ENCODE measurements around the gene RBL1. TPM values are rescaled to one million over a fixed set of nuclear protein-coding genes. Genes with fewer than 3 reads are reported as not detected.
"Not testable (repeated sequence)": the region's sequence is repeated elsewhere in the genome, so short reads cannot be mapped to it uniquely, and the experiment has no call there.

The RBL1 gene
- total RNA-seq, 1 donor from 2014 or later: 9.0 TPM

GRCh38 chr20:37072293-37073196 lies 23.3 kb downstream of the RBL1 start:
- Mint-ChIP-seq H3K27me3 (ENCODE audit: low read depth) (no peaks in the 10 kb centered on the region), H3K27ac (no peak overlapping the region), H3K9me3 (no peaks in the 10 kb centered on the region)

GRCh38 chr20:37071481-37071911 lies 24.3 kb downstream of the RBL1 start:
- H3K4me1 Mint-ChIP-seq: no peaks in the 10 kb centered on the region
- no peak overlapping the region for H3K27ac Mint-ChIP-seq
- DNase-seq (ENCODE audit: low spot score in 2 of 2, unreplicated experiment in 2 of 2): no peak
- H3K27me3 Mint-ChIP-seq (ENCODE audit: low read depth): no peaks in the 10 kb centered on the region
- H3K4me3 Mint-ChIP-seq: no peak overlapping the region
- TF ChIP-seq CTCF (IDR thresholded peaks at IDR 0.05; ENCODE audit: unreplicated experiment): no peak
- H3K36me3 Mint-ChIP-seq: peaks cover 16% of the 10 kb centered on the region
- no peaks in the 10 kb centered on the region for H3K9me3 Mint-ChIP-seq

More at GRCh38 chr20:37072293-37073196, 23.3 kb downstream of the RBL1 start:
- peaks cover 14% of the 10 kb centered on the region for H3K36me3 Mint-ChIP-seq
- DNase-seq (ENCODE audit: low spot score in 2 of 2, unreplicated experiment in 2 of 2): no peak
- H3K4me3 Mint-ChIP-seq: no peak overlapping the region
- TF ChIP-seq CTCF (IDR thresholded peaks at IDR 0.05; ENCODE audit: unreplicated experiment): no peak
- no peaks in the 10 kb centered on the region for H3K4me1 Mint-ChIP-seq

GRCh38 chr20:37069563-37069962 lies 26.2 kb downstream of the RBL1 start:
- peaks cover 14% of the 10 kb centered on the region for H3K36me3 Mint-ChIP-seq
- not testable (repeated sequence) for H3K4me1 Mint-ChIP-seq; DNase-seq (ENCODE audit: low spot score in 2 of 2, unreplicated experiment in 2 of 2); H3K27me3 Mint-ChIP-seq (ENCODE audit: low read depth); H3K9me3 Mint-ChIP-seq; H3K4me3 Mint-ChIP-seq; H3K27ac Mint-ChIP-seq

GRCh38 chr20:37066168-37066567 lies 29.6 kb downstream of the RBL1 start:
- H3K9me3 Mint-ChIP-seq: no peaks in the 10 kb centered on the region
- no peak for DNase-seq (ENCODE audit: low spot score in 2 of 2, unreplicated experiment in 2 of 2)
- H3K27ac Mint-ChIP-seq: no peak overlapping the region
- TF ChIP-seq CTCF (IDR thresholded peaks at IDR 0.05; ENCODE audit: unreplicated experiment): no peak
- H3K27me3 Mint-ChIP-seq (ENCODE audit: low read depth): no peaks in the 10 kb centered on the region
- no peaks in the 10 kb centered on the region for H3K4me1 Mint-ChIP-seq
- peaks cover 10% of the 10 kb centered on the region for H3K36me3 Mint-ChIP-seq
- H3K4me3 Mint-ChIP-seq: no peak overlapping the region

- DNase-seq (ENCODE audit: low spot score in 2 of 2, unreplicated experiment in 2 of 2): no peak
- no peak overlapping the region for H3K4me3 Mint-ChIP-seq
- no peaks in the 10 kb centered on the region for H3K27me3 Mint-ChIP-seq (ENCODE audit: low read depth)
- no peaks in the 10 kb centered on the region for H3K9me3 Mint-ChIP-seq
- no peak for TF ChIP-seq CTCF (IDR thresholded peaks at IDR 0.05; ENCODE audit: unreplicated experiment)
- no peak overlapping the region for H3K27ac Mint-ChIP-seq
- peaks cover 47% of the 10 kb centered on the region for H3K36me3 Mint-ChIP-seq
- H3K4me1 Mint-ChIP-seq: no peaks in the 10 kb centered on the region
These were observed 40.5 kb downstream of the RBL1 start for GRCh38 chr20:37055276-37055675.

GRCh38 chr20:37053230-37053950 lies 42.4 kb downstream of the RBL1 start:
- DNase-seq (ENCODE audit: low spot score in 2 of 2, unreplicated experiment in 2 of 2): no peak
- Mint-ChIP-seq H3K4me1 (no peaks in the 10 kb centered on the region), H3K4me3 (no peak overlapping the region), H3K27me3 (ENCODE audit: low read depth) (no peaks in the 10 kb centered on the region), H3K9me3 (no peaks in the 10 kb centered on the region), H3K36me3 (peaks cover 42% of the 10 kb centered on the region), H3K27ac (no peak overlapping the region)
- TF ChIP-seq CTCF (IDR thresholded peaks at IDR 0.05; ENCODE audit: unreplicated experiment): no peak
